ENCODE measurements around the gene GINS1. TPM values are rescaled to one million over a fixed set of nuclear protein-coding genes. Genes with fewer than 3 reads are reported as not detected.

GINS1 gene
- total and polyA plus RNA-seq, 2 of the 13 experiments (the other 11 are each of a cell fraction or from before 2014, with no cell fraction given) = 14.6 to 59.9 TPM

DNA sequence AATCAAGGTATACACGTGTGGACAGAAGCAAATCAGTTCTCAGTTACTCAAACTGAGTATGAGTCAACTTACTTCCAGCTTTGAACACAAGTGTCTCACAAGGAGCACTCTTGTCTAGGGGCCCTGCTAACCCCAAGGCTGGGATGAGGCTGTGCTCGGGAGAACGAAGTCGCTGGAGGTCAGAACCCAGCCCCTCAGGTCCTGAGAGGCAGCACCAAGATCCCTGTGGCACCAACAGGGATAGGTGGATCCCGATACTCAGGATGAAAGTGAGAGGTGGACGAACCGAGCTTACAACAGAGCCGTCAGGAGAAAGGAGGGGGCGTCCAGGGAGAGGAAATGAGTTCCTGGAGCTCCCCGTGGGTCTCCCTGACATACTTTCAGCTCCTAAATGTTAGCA lies 85.7 kb downstream of the GINS1 start (continued):
- TF ChIP-seq, protein P1, sequence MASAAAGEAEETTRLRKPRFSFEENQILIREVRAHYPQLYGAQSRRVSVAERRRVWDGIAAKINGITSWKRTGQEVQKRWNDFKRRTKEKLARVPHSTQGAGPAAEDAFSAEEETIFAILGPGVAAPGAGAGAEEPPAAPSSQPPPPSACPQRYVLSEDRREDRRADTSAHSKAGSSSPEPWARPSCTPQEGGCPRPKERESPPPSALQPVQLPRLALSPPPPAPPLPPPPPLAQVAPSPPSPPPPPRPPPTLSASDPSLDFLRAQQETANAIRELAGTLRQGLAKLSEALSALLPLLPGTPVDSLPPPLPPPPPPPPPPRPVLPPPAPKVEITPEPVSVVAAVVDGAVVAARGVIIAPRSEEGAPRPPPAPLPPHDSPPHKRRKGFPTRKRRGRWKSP (CRISPR knock-in tag; IDR thresholded peaks at IDR 0.05) = no peak
- 0 out of 2 replicates have a peak, but pooled peaks have one; percentile 17 for TF ChIP-seq ZNF296 (CRISPR knock-in tag; conservative IDR thresholded peaks at IDR 0.05)
- TF ChIP-seq, protein P2, sequence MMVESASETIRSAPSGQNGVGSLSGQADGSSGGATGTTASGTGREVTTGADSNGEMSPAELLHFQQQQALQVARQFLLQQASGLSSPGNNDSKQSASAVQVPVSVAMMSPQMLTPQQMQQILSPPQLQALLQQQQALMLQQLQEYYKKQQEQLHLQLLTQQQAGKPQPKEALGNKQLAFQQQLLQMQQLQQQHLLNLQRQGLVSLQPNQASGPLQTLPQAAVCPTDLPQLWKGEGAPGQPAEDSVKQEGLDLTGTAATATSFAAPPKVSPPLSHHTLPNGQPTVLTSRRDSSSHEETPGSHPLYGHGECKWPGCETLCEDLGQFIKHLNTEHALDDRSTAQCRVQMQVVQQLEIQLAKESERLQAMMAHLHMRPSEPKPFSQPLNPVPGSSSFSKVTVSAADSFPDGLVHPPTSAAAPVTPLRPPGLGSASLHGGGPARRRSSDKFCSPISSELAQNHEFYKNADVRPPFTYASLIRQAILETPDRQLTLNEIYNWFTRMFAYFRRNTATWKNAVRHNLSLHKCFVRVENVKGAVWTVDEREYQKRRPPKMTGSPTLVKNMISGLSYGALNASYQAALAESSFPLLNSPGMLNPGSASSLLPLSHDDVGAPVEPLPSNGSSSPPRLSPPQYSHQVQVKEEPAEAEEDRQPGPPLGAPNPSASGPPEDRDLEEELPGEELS (CRISPR knock-in tag; IDR thresholded peaks at IDR 0.05) = no peak

DNA sequence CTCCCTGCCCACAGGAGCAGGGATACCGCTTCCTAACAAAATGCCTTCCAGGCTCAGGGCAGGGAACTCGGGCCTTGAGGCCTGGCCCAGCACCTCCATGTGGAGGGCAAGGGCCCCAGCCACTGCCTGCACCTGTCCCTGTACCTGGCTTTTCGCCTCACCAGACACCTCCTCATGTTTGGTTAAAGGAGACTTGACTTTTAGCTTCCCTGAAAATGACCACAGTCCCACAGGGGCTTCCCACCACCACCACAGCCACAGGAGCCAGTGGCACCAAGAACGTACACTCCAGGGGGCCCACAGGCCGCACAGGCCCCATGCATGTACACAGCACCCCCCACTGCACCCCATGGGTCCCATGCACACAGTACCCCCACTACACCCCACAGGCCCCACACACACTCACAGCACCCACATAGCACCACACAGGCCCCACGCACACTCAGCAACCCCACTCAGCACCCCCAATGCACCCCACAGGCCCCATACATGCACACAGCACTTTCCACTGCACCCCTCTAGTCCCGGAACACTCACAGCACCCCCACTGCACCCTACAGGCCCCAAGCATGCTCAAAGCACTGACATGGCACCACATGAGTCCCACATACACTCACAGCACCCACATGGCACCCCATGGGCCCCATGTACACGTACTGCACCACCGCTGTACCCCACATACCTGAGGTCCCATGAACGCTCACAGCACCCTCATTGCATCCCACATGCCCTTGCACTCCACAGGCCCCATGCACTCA lies 86.5 kb downstream of the GINS1 start:
- peaks cover 27 to 29% of the 10 kb centered on the region in 2 experiments for H3K36me3 ChIP-seq (replicated peaks in 1 of 2; ENCODE audit: control insufficient read depth in 1 of 2, insufficient read depth in 2 of 2, low read length in 2 of 2)
- POLR2A ChIA-PET = interaction anchor here (1.4 kb wide), 1 partner anchor 14 kb away, joined by 4 read pairs; no protein-coding TSS in a partner anchor
- no peak overlapping the region for H3K27ac ChIP-seq (ENCODE audit: extremely low read length, insufficient read depth, low read length)
- H3K27me3 ChIP-seq (ENCODE audit: control insufficient read depth in 1 of 2, insufficient read depth in 2 of 2, low read length in 2 of 2) = no peaks in the 10 kb centered on the region
- no TSS peak for BruUV-seq (replicated peaks)
- ATAC-seq (no peak), DNase-seq (ENCODE audit: low spot score) (no peak), FAIRE-seq (no peak)
- no peaks in the 10 kb centered on the region for H3K9me3 ChIP-seq (ENCODE audit: low read length)
- no peak overlapping the region for H3K4me3 ChIP-seq (replicated peaks in 1 of 3; ENCODE audit: insufficient read depth in 1 of 3, low read depth in 2 of 3, low read length in 3 of 3)
- H4K20me1 ChIP-seq (ENCODE audit: insufficient read depth, low read length) = no peaks in the 10 kb centered on the region
- TF ChIP-seq, protein P3, sequence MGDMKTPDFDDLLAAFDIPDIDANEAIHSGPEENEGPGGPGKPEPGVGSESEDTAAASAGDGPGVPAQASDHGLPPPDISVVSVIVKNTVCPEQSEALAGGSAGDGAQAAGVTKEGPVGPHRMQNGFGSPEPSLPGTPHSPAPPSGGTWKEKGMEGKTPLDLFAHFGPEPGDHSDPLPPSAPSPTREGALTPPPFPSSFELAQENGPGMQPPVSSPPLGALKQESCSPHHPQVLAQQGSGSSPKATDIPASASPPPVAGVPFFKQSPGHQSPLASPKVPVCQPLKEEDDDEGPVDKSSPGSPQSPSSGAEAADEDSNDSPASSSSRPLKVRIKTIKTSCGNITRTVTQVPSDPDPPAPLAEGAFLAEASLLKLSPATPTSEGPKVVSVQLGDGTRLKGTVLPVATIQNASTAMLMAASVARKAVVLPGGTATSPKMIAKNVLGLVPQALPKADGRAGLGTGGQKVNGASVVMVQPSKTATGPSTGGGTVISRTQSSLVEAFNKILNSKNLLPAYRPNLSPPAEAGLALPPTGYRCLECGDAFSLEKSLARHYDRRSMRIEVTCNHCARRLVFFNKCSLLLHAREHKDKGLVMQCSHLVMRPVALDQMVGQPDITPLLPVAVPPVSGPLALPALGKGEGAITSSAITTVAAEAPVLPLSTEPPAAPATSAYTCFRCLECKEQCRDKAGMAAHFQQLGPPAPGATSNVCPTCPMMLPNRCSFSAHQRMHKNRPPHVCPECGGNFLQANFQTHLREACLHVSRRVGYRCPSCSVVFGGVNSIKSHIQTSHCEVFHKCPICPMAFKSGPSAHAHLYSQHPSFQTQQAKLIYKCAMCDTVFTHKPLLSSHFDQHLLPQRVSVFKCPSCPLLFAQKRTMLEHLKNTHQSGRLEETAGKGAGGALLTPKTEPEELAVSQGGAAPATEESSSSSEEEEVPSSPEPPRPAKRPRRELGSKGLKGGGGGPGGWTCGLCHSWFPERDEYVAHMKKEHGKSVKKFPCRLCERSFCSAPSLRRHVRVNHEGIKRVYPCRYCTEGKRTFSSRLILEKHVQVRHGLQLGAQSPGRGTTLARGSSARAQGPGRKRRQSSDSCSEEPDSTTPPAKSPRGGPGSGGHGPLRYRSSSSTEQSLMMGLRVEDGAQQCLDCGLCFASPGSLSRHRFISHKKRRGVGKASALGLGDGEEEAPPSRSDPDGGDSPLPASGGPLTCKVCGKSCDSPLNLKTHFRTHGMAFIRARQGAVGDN (CRISPR knock-in tag; IDR thresholded peaks at IDR 0.05) = 0 out of 2 replicates have a peak, but pooled peaks have one; percentile 1
- TF ChIP-seq, protein P4, sequence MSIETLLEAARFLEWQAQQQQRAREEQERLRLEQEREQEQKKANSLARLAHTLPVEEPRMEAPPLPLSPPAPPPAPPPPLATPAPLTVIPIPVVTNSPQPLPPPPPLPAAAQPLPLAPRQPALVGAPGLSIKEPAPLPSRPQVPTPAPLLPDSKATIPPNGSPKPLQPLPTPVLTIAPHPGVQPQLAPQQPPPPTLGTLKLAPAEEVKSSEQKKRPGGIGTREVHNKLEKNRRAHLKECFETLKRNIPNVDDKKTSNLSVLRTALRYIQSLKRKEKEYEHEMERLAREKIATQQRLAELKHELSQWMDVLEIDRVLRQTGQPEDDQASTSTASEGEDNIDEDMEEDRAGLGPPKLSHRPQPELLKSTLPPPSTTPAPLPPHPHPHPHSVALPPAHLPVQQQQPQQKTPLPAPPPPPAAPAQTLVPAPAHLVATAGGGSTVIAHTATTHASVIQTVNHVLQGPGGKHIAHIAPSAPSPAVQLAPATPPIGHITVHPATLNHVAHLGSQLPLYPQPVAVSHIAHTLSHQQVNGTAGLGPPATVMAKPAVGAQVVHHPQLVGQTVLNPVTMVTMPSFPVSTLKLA (IDR thresholded peaks at IDR 0.05) = peak; percentile 34; the same call in 1 of the 2 replicates
- TF ChIP-seq ZNF547 (CRISPR knock-in tag; IDR thresholded peaks at IDR 0.05) = 0 out of 2 replicates have a peak, but pooled peaks have one; percentile 26
- 0 out of 4 replicates have a peak, but pooled peaks of 1 of the 2 experiments have one; percentile 22 for TF ChIP-seq POLR2A (IDR thresholded peaks at IDR 0.05; ENCODE audit: insufficient read depth in 1 of 2, low read depth in 2 of 2, low read length in 2 of 2)
- no peak for TF ChIP-seq NR2F6 (IDR thresholded peaks at IDR 0.05)
- TF ChIP-seq NR2F6 (CRISPR knock-in tag; IDR thresholded peaks at IDR 0.05) = no peak
- TF ChIP-seq ZNF354B (CRISPR knock-in tag; IDR thresholded peaks at IDR 0.05) = no peak
- no peak for TF ChIP-seq ZKSCAN1 (IDR thresholded peaks at IDR 0.05; ENCODE audit: low read length)
- no peak for TF ChIP-seq NFIC (IDR thresholded peaks at IDR 0.05; ENCODE audit: low read length)
- 0 out of 2 replicates have a peak, but pooled peaks have one; percentile 10 for TF ChIP-seq POLR2AphosphoS5 (IDR thresholded peaks at IDR 0.05; ENCODE audit: low read depth, low read length)
- in situ Hi-C loops (cut with HindIII; ENCODE audit: extremely low pct_ligation_motif_present, low pct_unique_long_range_greater_than_20kb) = no loop called here
- H3K4me2 ChIP-seq (ENCODE audit: low read depth, low read length) = no peak overlapping the region
- intact Hi-C loops (cut with micrococcal nuclease; ENCODE audit: unreplicated experiment) = no loop called here
- H3K9ac ChIP-seq (ENCODE audit: insufficient read depth, low read depth, low read length) = no peak overlapping the region
- 96% methylated on average over 10 of the region's 10 CpGs for WGBS (ENCODE audit: low lambda C conversion rate)
- no peaks in the 10 kb centered on the region for H3K79me2 ChIP-seq (ENCODE audit: insufficient read depth, low read length)
- CTCF ChIA-PET (ENCODE audit: low intra/inter-chr PET ratio, low total read pairs) = no interaction called here
- H3K4me1 ChIP-seq (ENCODE audit: insufficient read depth, low read length) = no peaks in the 10 kb centered on the region
- no peak overlapping the region for H2AFZ ChIP-seq (ENCODE audit: low read length)

Data from HepG2 (cell line).